PC-3 (cell line): ENCODE results near the gene SNTB2. TPM values are rescaled to one million over a fixed set of nuclear protein-coding genes. Genes with fewer than 3 reads are reported as not detected.

Source experiments
- ATAC-seq: fragments of 200-7000 bp; cut with Tn5 transposase; 2 replicates; pipeline ENCODE4 v1.9.1; 2020; ENCODE audit warnings: mild to moderate bottlenecking, moderate library complexity
- BruUV-seq: library from RNA; stranded (reverse); fragments of 400-500 nt; replicated peaks from 2 replicates; lab custom pipeline; 2021; lab: Mats Ljungman, UMichigan
- CTCF ChIA-PET: fragments of 300-600 bp; sonication (Branson Sonifier 250); formaldehyde crosslinking; loops from one replicate; lab custom pipeline; 2022; ENCODE audit warnings: antibody characterized with exemption; lab: Charles Lee
- POLR2A ChIA-PET: fragments of 300-600 bp; sonication (Branson Sonifier 250); formaldehyde crosslinking; loops from one replicate; lab custom pipeline; 2022; ENCODE audit warnings: antibody characterized with exemption; ENCODE audit not compliant: unreplicated experiment; lab: Charles Lee
- DNase-seq: peaks from one replicate; pipeline ENCODE4 v3.0.0-alpha.2; 2015
- H2AFZ ChIP-seq: fragments of 300-600 bp; sonication (generic); 2 replicates; pipeline ENCODE4 v1.6.0; 2016; ENCODE audit warnings: antibody characterized with exemption, low read length
- H3F3A ChIP-seq: fragments of 300-600 bp; sonication (generic); one replicate; pipeline ENCODE4 v1.6.0; 2017; ENCODE audit warnings: antibody characterized with exemption, low read length, control low read depth, mild to moderate bottlenecking; ENCODE audit not compliant: unreplicated experiment
- H3K27ac ChIP-seq: fragments of 300-600 bp; sonication (generic); 2 replicates; pipeline ENCODE4 v1.5.1; 2016; ENCODE audit warnings: mild to moderate bottlenecking, low read length
- H3K27me3 ChIP-seq: fragments of 300-600 bp; sonication (generic); 2 replicates; pipeline ENCODE4 v1.6.1; 2016; ENCODE audit warnings: low read length, mixed read lengths
- H3K36me3 ChIP-seq: fragments of 300-600 bp; sonication (generic); 2 replicates; pipeline ENCODE4 v1.6.1; 2016; ENCODE audit warnings: low read depth, mixed run types, low read length, mixed read lengths
- H3K4me1 ChIP-seq: fragments of 300-600 bp; sonication (generic); 2 replicates; pipeline ENCODE4 v1.5.1; 2016; ENCODE audit warnings: low read length; ENCODE audit not compliant: insufficient read depth
- H3K4me2 ChIP-seq: fragments of 300-600 bp; sonication (generic); 2 replicates; pipeline ENCODE4 v1.6.0; 2016; ENCODE audit warnings: low read length
- H3K4me3 ChIP-seq: fragments of 300-600 bp; sonication (generic); 2 replicates; pipeline ENCODE4 v1.5.1; 2016; ENCODE audit warnings: mild to moderate bottlenecking, low read length, mixed read lengths
- H3K79me2 ChIP-seq: fragments of 300-600 bp; sonication (generic); 2 replicates; pipeline ENCODE4 v1.6.1; 2017; ENCODE audit warnings: low read length, mixed read lengths
- H3K9ac ChIP-seq: fragments of 300-600 bp; sonication (generic); 2 replicates; pipeline ENCODE4 v1.6.0; 2016; ENCODE audit warnings: mild to moderate bottlenecking, low read length
- H3K9me2 ChIP-seq: fragments of 300-600 bp; sonication (generic); replicated peaks from 2 replicates; pipeline ENCODE4 v1.6.1; 2016; ENCODE audit warnings: mixed run types, low read length, mixed read lengths
- H3K9me3 ChIP-seq: fragments of 300-600 bp; sonication (generic); 2 replicates; pipeline ENCODE4 v1.6.1; 2016; ENCODE audit warnings: low read length, mixed read lengths
- H4K20me1 ChIP-seq: fragments of 300-600 bp; sonication (generic); 2 replicates; pipeline ENCODE4 v1.6.1; 2016; ENCODE audit warnings: low read length, mixed read lengths
- EZH2 ChIP-seq: fragments of 300-600 bp; sonication (generic); IDR thresholded peaks from one replicate; pipeline ENCODE4 v1.6.1; 2017; ENCODE audit warnings: antibody characterized with exemption, mild to moderate bottlenecking, low read length; ENCODE audit not compliant: unreplicated experiment
- EZH2phosphoT487 ChIP-seq: fragments of 300-600 bp; sonication (generic); IDR thresholded peaks from 2 replicates; pipeline ENCODE4 v1.6.1; 2018; ENCODE audit warnings: mild to moderate bottlenecking, antibody characterized with exemption, low read length, borderline replicate concordance
- intact Hi-C: fragments of 100-400 bp; cut with micrococcal nuclease; formaldehyde crosslinking; loops from 2 replicates; pipeline ENCODE4 v1.9.0; 2023
- total RNA-seq: library from RNA; depleted of rRNA; stranded (reverse); fragments of >200 nt; gene quantifications from 2 replicates; pipeline ENCODE4 v1.2.3, GENCODE V29; 2014
- TF ChIP-seq, protein P1 (sequence below): fragments of 300-600 bp; sonication (generic); conservative IDR thresholded peaks from 2 replicates; pipeline ENCODE4 v1.5.1; 2017; ENCODE audit warnings: antibody characterized with exemption, low read depth, mild to moderate bottlenecking, low read length

The SNTB2 gene
- total RNA-seq, 1 experiment from 2014 or later: 40.4 TPM

DNA sequence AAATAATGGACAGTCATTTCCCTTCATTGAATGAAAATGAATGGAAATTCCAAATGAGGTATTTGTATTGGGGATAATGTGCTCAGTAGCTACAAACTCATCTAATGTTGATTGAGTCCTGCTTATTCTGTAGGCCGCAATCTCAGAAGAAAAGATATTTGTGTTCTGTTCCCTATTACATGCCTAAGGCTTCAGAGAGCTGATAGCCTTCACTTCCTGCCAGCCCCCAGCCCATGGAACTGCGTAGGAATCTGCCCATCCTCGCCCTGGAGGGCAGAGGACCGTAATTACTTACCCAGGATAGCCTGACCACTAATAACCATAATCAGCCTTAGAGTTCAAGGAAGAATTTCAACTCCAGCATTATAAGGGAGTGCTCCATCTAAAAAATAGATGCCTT lies 17.9 kb upstream of the SNTB2 start:
- peaks cover 38% of the 10 kb centered on the region for H3K36me3 ChIP-seq
- H3F3A ChIP-seq: peaks cover 20% of the 10 kb centered on the region
- no peaks in the 10 kb centered on the region for H3K79me2 ChIP-seq
- no peak for DNase-seq
- H3K4me1 ChIP-seq: peaks cover 43% of the 10 kb centered on the region
- no peaks in the 10 kb centered on the region for H4K20me1 ChIP-seq
- no TSS peak for BruUV-seq
- no peak for ATAC-seq
- no peak overlapping the region for H3K27ac ChIP-seq
- H3K9ac ChIP-seq: no peak overlapping the region
- no peaks in the 10 kb centered on the region for H3K9me3 ChIP-seq
- H3K4me2 ChIP-seq: no peak overlapping the region
- H3K27me3 ChIP-seq: no peaks in the 10 kb centered on the region
- intact Hi-C loops: loop anchor here (5.0 kb wide), 1 partner anchor 48 kb away; no protein-coding TSS in a partner anchor
- no peaks in the 10 kb centered on the region for H3K9me2 ChIP-seq
- H3K4me3 ChIP-seq: no peak overlapping the region
- H2AFZ ChIP-seq: no peak overlapping the region
- POLR2A ChIA-PET: no interaction called here
- CTCF ChIA-PET: interaction anchor here (0.6 kb wide), 1 partner anchor 18 kb away, joined by 3 read pairs; no protein-coding TSS in a partner anchor
- TF ChIP-seq EZH2 (no peak), EZH2phosphoT487 (no peak)
- TF ChIP-seq, protein P1, sequence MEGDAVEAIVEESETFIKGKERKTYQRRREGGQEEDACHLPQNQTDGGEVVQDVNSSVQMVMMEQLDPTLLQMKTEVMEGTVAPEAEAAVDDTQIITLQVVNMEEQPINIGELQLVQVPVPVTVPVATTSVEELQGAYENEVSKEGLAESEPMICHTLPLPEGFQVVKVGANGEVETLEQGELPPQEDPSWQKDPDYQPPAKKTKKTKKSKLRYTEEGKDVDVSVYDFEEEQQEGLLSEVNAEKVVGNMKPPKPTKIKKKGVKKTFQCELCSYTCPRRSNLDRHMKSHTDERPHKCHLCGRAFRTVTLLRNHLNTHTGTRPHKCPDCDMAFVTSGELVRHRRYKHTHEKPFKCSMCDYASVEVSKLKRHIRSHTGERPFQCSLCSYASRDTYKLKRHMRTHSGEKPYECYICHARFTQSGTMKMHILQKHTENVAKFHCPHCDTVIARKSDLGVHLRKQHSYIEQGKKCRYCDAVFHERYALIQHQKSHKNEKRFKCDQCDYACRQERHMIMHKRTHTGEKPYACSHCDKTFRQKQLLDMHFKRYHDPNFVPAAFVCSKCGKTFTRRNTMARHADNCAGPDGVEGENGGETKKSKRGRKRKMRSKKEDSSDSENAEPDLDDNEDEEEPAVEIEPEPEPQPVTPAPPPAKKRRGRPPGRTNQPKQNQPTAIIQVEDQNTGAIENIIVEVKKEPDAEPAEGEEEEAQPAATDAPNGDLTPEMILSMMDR: no peak

DNA sequence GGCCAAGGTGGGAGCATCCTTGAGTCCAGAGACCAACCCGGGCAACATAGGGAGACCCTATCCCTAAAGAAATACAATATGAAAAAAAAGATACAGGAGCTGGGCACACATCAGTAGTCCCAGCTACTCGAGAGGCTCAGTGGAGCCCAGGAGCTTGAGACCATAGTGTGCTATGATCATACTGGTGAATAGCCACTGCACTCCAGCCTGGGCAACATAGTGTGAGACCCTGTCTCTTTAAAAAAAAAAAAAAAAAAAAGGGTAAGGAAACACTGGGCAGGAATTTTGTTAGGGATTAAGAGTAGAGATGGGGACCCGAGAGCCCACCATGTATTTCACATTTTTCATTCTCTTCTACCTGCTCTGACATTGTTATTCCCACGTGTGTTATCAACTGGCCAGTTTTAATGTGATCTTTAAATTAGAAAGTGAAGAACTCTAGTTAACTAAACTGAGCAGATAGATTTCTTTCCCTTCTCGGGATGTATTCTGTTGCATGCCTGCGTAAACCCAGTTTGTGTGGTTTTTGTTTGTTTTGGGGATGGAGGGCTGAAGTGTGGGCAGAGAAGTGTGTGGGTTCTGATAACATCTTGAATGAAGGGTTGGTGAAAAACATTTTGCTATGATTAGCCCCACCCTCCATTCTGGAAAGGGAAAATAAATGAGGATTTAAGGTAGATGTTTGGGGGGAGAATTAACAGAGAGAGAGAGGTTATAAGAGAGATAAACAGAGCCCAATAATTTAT lies 17.2 kb upstream of the SNTB2 start:
- Histone ChIP-seq H3K9me2 (no peaks in the 10 kb centered on the region), H3K9me3 (no peaks in the 10 kb centered on the region), H3K4me1 (peaks cover 48% of the 10 kb centered on the region), H3K27me3 (no peaks in the 10 kb centered on the region), H3K4me2 (no peak overlapping the region), H3K27ac (no peak overlapping the region), H4K20me1 (no peaks in the 10 kb centered on the region), H3K9ac (no peak overlapping the region), H3F3A (peaks cover 20% of the 10 kb centered on the region), H2AFZ (no peak overlapping the region), H3K79me2 (no peaks in the 10 kb centered on the region), H3K36me3 (peaks cover 33% of the 10 kb centered on the region), H3K4me3 (no peak overlapping the region)
- POLR2A ChIA-PET: no interaction called here
- intact Hi-C loops: loop anchor here (5.0 kb wide), 1 partner anchor 48 kb away; no protein-coding TSS in a partner anchor
- DNase-seq (no peak), ATAC-seq (no peak)
- no peak for TF ChIP-seq EZH2
- TF ChIP-seq, protein P1: no peak
- TF ChIP-seq EZH2phosphoT487: no peak
- CTCF ChIA-PET: interaction anchor here (0.6 kb wide), 1 partner anchor 19 kb away, joined by 3 read pairs; no protein-coding TSS in a partner anchor
- BruUV-seq: no TSS peak
